Ishikawa (cell line): ENCODE measurements around the gene ZP3.

Source experiments
- EGR1 ChIP-seq: IDR thresholded peaks from 2 replicates; pipeline ENCODE4 v1.6.1; 2012
- RAD21 ChIP-seq: IDR thresholded peaks from 2 replicates; pipeline ENCODE4 v1.6.1; 2012; ENCODE audit warnings: low read depth
- TAF1 ChIP-seq: IDR thresholded peaks from 2 replicates; pipeline ENCODE4 v1.6.1; 2012; ENCODE audit warnings: low read depth, mild to moderate bottlenecking
- TCF12 ChIP-seq: IDR thresholded peaks from 2 replicates; pipeline ENCODE4 v1.6.1; 2012; ENCODE audit warnings: low read depth
- TEAD4 ChIP-seq: IDR thresholded peaks from 2 replicates; pipeline ENCODE4 v1.6.1; 2012
- YY1 ChIP-seq: IDR thresholded peaks from 2 replicates; pipeline ENCODE4 v1.6.1; 2012; ENCODE audit warnings: low read depth
- TF ChIP-seq, protein P1 (sequence below): IDR thresholded peaks from 2 replicates; pipeline ENCODE4 v1.6.1; 2012; ENCODE audit warnings: low read depth, mild to moderate bottlenecking
- TF ChIP-seq, protein P2 (sequence below): IDR thresholded peaks from 2 replicates; pipeline ENCODE4 v1.6.1; 2012

DNA sequence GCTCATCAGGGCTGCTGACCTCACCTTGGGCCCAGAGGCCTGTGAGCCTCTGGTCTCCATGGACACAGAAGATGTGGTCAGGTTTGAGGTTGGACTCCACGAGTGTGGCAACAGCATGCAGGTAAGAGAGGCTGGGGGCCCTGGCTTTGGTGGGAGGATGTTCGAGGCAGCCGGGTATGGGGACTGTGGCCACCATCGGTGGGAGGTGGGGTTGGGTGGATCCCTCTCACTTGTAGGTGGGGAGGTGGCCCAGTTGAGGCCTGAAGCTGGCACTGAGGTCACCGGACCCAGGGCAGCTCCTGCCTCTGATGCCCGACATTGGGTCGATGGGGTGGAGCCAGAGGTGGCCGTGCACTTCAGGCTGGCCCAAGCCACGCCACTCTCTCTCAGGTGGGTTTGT lies 406 bp downstream of the ZP3 start:
- TF ChIP-seq RAD21 (no peak), YY1 (no peak), EGR1 (no peak), TCF12 (no peak), TEAD4 (no peak), TAF1 (no peak)
- TF ChIP-seq, protein P1, sequence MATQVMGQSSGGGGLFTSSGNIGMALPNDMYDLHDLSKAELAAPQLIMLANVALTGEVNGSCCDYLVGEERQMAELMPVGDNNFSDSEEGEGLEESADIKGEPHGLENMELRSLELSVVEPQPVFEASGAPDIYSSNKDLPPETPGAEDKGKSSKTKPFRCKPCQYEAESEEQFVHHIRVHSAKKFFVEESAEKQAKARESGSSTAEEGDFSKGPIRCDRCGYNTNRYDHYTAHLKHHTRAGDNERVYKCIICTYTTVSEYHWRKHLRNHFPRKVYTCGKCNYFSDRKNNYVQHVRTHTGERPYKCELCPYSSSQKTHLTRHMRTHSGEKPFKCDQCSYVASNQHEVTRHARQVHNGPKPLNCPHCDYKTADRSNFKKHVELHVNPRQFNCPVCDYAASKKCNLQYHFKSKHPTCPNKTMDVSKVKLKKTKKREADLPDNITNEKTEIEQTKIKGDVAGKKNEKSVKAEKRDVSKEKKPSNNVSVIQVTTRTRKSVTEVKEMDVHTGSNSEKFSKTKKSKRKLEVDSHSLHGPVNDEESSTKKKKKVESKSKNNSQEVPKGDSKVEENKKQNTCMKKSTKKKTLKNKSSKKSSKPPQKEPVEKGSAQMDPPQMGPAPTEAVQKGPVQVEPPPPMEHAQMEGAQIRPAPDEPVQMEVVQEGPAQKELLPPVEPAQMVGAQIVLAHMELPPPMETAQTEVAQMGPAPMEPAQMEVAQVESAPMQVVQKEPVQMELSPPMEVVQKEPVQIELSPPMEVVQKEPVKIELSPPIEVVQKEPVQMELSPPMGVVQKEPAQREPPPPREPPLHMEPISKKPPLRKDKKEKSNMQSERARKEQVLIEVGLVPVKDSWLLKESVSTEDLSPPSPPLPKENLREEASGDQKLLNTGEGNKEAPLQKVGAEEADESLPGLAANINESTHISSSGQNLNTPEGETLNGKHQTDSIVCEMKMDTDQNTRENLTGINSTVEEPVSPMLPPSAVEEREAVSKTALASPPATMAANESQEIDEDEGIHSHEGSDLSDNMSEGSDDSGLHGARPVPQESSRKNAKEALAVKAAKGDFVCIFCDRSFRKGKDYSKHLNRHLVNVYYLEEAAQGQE = no peak
- TF ChIP-seq, protein P2, sequence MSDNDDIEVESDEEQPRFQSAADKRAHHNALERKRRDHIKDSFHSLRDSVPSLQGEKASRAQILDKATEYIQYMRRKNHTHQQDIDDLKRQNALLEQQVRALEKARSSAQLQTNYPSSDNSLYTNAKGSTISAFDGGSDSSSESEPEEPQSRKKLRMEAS = no peak
